Skeletal muscle tissue (tissue), 4 donors: ENCODE results near the gene PDE4B. TPM values are rescaled to one million over a fixed set of nuclear protein-coding genes. Genes with fewer than 3 reads are reported as not detected.
"Not testable (repeated sequence)": the region's sequence is repeated elsewhere in the genome, so short reads cannot be mapped to it uniquely, and the experiment has no call there.

Source experiments
- H3K27ac ChIP-seq: one replicate; pipeline ENCODE4 v1.7.0; 2013; ENCODE audit warnings: mild to moderate bottlenecking, low read depth, low read length, inconsistent platforms
- H3K27me3 ChIP-seq, 3 donors: one replicate each; pipeline ENCODE4 v1.7.0; 2013; ENCODE audit warnings: low read length in 3 of 3; ENCODE audit not compliant: control insufficient read depth in 3 of 3, insufficient read depth in 3 of 3
- H3K36me3 ChIP-seq, 3 donors: one replicate each; pipeline ENCODE4 v1.7.0; 2013; ENCODE audit warnings: low read length in 3 of 3; ENCODE audit not compliant: control insufficient read depth in 3 of 3, insufficient read depth in 3 of 3
- H3K4me1 ChIP-seq, 3 donors: one replicate each; pipeline ENCODE4 v1.7.0; 2013; ENCODE audit warnings: low read length in 3 of 3, mild to moderate bottlenecking in 3 of 3; ENCODE audit not compliant: control insufficient read depth in 3 of 3, insufficient read depth in 3 of 3
- H3K4me3 ChIP-seq, 3 donors: one replicate each; pipeline ENCODE4 v1.7.0; 2013; ENCODE audit warnings: low read length in 3 of 3
- H3K9ac ChIP-seq, 3 donors: one replicate each; pipeline ENCODE4 v1.7.0; 2013; ENCODE audit warnings: low read length in 3 of 3, mild to moderate bottlenecking in 3 of 3, moderate library complexity in 2 of 3, low read depth in 1 of 3
- H3K9me3 ChIP-seq, 3 donors: one replicate each; pipeline ENCODE4 v1.7.0; 2013; ENCODE audit warnings: low read length in 3 of 3; ENCODE audit not compliant: control insufficient read depth in 3 of 3
- total RNA-seq: library from RNA; depleted of rRNA; stranded (reverse); fragments of >200 nt; gene quantifications from one replicate; pipeline ENCODE4 v1.2.3, GENCODE V29; 2014
- donor health status: Osteomylitis.

The PDE4B gene
- total RNA-seq, 1 donor from 2014 or later, result 26.6 TPM

DNA sequence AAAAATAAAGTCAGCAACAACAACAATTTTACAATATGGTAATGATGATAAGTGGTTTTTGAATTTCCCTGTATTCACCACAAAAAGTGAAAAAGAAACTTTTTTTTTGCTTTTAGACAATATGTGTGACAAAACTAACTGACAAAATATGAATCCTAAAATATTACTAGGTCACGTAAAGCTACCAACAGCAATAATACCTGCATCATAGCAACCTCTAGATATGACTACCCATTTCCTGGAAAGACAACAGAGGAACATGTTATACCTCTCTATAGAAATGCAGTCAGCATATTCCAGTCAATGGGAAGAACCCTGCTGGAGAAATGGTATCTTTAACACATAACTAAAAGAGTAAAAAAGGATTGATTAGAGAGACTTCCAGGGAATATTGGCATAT is 73.7 kb downstream of the PDE4B start:
- Histone ChIP-seq H3K27ac (no peak overlapping the region), H3K27me3 (peaks cover 0 to 4% (median 0%) of the 10 kb centered on the region in 3 donors), H3K9me3 (no peaks in the 10 kb centered on the region), H3K9ac (no peak overlapping the region), H3K4me1 (no peaks in the 10 kb centered on the region), H3K4me3 (no peak overlapping the region), H3K36me3 (no peaks in the 10 kb centered on the region)

GRCh38 chr1:65872301-65872700 is 79.6 kb downstream of the PDE4B start:
- Histone ChIP-seq H3K9ac (no peak overlapping the region), H3K4me1 (no peaks in the 10 kb centered on the region)

DNA sequence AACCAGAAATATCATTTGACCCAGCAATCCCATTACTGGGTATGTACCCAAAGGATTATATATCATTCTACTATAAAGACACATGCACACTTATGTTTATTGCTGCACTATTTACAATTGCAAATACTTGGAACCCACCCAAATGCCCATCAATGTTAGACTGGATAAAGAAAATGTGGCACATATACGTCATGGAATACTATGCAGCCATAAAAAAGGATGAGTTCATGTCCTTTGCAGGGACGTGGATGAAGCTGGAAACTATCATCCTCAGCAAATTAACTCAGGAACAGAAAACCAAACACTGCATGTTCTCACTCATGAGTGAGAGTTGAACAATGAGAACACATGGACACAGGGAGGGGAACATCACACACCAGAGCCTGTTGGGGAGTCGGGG is 85.6 kb downstream of the PDE4B start:
- not testable (repeated sequence) for H3K27ac ChIP-seq, H3K9me3 ChIP-seq, H3K36me3 ChIP-seq, H3K4me1 ChIP-seq, H3K9ac ChIP-seq, H3K4me3 ChIP-seq, H3K27me3 ChIP-seq

More at GRCh38 chr1:65872301-65872700, 79.6 kb downstream of the PDE4B start:
- Histone ChIP-seq H3K4me3 (no peak overlapping the region), H3K36me3 (no peaks in the 10 kb centered on the region), H3K27me3 (no peaks in the 10 kb centered on the region), H3K9me3 (peaks cover 0 to 2% (median 0%) of the 10 kb centered on the region in 3 donors), H3K27ac (no peak overlapping the region)

DNA sequence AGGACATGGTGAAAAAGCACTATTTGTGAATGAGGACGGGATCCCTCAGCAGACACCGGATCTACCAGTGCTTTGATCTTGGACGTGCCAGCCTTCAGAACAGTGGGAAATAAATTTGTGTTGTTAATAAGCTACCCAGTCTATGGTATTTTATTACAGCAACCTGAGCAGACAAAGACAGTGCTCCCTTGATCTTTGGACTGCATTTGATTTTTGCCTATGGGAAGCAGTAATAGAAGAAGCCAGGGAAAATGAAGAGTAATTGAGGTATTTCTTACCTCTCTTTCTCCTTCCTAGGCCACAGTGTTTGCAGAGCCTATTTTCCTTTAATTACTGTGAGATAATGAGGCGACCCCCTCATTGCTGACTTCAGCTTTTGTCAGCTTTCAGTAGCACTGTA is 87.9 kb downstream of the PDE4B start:
- Histone ChIP-seq H3K36me3 (no peaks in the 10 kb centered on the region), H3K4me1 (no peaks in the 10 kb centered on the region), H3K9me3 (peaks cover 0 to 2% (median 0%) of the 10 kb centered on the region in 3 donors), H3K27me3 (no peaks in the 10 kb centered on the region), H3K4me3 (no peak overlapping the region), H3K27ac (no peak overlapping the region), H3K9ac (no peak overlapping the region)

GRCh38 chr1:65881067-65881594 is 88.4 kb downstream of the PDE4B start:
- Histone ChIP-seq H3K27ac (no peak overlapping the region), H3K36me3 (no peaks in the 10 kb centered on the region), H3K9ac (no peak overlapping the region), H3K27me3 (no peaks in the 10 kb centered on the region), H3K4me1 (no peaks in the 10 kb centered on the region), H3K4me3 (no peak overlapping the region), H3K9me3 (peaks cover 0 to 2% (median 0%) of the 10 kb centered on the region in 3 donors)

GRCh38 chr1:65882076-65882475 is 89.4 kb downstream of the PDE4B start:
- Histone ChIP-seq H3K4me3 (no peak overlapping the region), H3K4me1 (no peaks in the 10 kb centered on the region), H3K9me3 (no peaks in the 10 kb centered on the region), H3K36me3 (no peaks in the 10 kb centered on the region), H3K27me3 (no peaks in the 10 kb centered on the region), H3K9ac (no peak overlapping the region), H3K27ac (no peak overlapping the region)

DNA sequence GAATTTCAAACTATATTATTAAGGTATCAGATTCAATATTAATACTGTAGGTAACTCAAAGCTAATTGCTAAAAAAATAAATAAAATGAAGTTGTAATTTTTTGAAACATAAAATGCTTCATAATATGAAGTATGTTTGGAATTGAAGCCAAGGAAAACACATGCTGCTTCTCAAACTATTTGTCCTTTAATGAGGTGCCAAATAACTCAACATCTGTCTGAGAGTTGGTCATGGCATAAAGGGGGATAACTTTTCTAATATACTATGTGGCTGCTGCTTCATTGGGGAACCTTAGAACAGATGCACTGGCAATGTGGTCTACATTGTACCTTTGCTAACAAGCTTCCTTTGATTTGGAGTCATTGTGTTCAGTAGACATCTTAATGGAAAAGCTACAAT is 96.7 kb downstream of the PDE4B start:
- H3K27ac ChIP-seq, result no peak overlapping the region
- H3K4me1 ChIP-seq, result no peaks in the 10 kb centered on the region
- no peaks in the 10 kb centered on the region for H3K9me3 ChIP-seq
- no peak overlapping the region for H3K4me3 ChIP-seq
- no peaks in the 10 kb centered on the region for H3K27me3 ChIP-seq
- no peak overlapping the region for H3K9ac ChIP-seq
- no peaks in the 10 kb centered on the region for H3K36me3 ChIP-seq

- Histone ChIP-seq H3K4me3 (no peak overlapping the region), H3K9ac (no peak overlapping the region), H3K9me3 (no peaks in the 10 kb centered on the region), H3K27ac (no peak overlapping the region), H3K4me1 (no peaks in the 10 kb centered on the region), H3K36me3 (no peaks in the 10 kb centered on the region), H3K27me3 (no peaks in the 10 kb centered on the region)
Observed at GRCh38 chr1:65890201-65890843, 97.6 kb downstream of the PDE4B start.

DNA sequence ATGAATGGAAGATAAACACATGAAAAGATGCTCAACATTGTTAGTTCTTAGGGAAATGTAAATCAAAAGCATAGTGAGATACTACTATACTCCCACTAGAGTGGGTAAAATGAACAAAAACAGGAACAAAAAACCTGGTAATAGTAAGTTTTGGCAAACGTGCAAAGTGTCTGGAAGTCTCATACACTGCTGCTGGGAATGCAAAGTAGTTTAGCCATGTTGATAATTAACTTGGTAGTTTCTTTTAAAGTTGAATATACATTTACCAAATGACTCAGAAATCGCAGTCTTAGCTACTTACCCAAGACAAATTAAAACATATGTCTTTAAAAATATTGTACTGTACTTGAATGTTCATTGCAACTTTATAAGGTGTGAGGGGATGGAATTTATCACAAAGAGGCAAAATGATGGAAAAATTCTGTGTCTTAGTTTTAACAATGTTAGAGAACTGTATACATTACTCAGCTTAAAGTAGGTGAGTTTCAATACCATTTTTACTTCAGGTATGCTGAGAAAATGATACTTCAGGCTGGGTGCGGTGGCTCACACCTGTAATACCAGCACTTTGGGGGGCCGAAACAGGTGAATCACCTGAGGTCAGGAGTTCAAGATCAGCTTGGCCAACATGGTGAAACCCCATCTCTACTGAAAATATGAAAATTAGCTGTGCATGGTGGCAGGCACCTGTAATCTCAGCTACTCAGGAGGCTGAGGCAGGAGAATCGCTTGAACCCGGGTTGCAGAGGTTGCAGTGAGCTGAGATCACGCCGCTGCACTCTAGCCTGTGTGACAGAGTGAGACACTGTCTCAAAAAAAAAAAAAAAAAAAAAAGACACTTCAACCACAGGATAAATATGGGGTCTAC is 102.3 kb downstream of the PDE4B start:
- Histone ChIP-seq H3K36me3 (no peaks in the 10 kb centered on the region), H3K27me3 (no peaks in the 10 kb centered on the region), H3K4me1 (no peaks in the 10 kb centered on the region), H3K9me3 (no peaks in the 10 kb centered on the region), H3K9ac (no peak overlapping the region), H3K27ac (no peak overlapping the region), H3K4me3 (no peak overlapping the region)

DNA sequence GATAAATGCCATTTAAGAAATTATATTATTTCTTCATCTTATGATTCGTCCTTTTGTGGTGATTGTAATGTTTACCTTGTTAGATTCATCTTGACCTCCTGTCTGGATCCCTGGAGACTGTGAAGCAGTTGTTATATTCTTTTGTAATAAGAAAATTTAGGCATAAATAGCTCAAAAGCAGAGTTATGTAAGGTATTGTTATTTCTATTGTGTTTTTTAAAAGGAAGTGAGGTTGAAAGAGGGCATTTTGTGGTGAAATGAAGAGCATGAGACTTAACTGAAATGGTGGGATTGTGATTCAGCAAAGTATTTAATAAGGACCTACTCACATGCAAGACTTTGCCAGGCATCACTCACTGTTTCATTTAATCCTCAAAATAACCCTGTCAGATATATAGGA is 104.0 kb downstream of the PDE4B start:
- Histone ChIP-seq H3K4me1 (no peaks in the 10 kb centered on the region), H3K9me3 (no peaks in the 10 kb centered on the region), H3K9ac (no peak overlapping the region), H3K27me3 (no peaks in the 10 kb centered on the region), H3K36me3 (no peaks in the 10 kb centered on the region), H3K27ac (no peak overlapping the region), H3K4me3 (no peak overlapping the region)
